Muscle of leg (tissue), 9 donors: ENCODE measurements around the gene ASB16. TPM values are rescaled to one million over a fixed set of nuclear protein-coding genes. Genes with fewer than 3 reads are reported as not detected.

Experiments
- polyA plus RNA-seq, 8 donors: library from polyadenylated mRNA; unstranded; fragments of 120-200 nt; gene quantifications; one replicate each; pipeline versions ENCODE4 v1.2.1 to v1.2.3, GENCODE V29; 2013; ENCODE audit warnings: inconsistent platforms in 1 of 8, low replicate concordance in 1 of 8; ENCODE audit not compliant: insufficient read length in 8 of 8, insufficient read depth in 1 of 8
- total RNA-seq: library from RNA; stranded (reverse); fragments of 120-200 nt; gene quantifications from one replicate; pipeline ENCODE4 v1.2.4, GENCODE V29; 2013

ASB16 gene
- total and polyA plus RNA-seq, 9 donors: 3.3 to 17.9 (median 11.5) TPM

Other genes with a start within 250 kb of the ASB16 start
- gene PPY, start 228.2 kb upstream of the ASB16 start, total RNA-seq: 0.18 TPM
- under 1 TPM in 5 of 8 donors, not detected in 3; 0.27 to 0.57 (median 0.50) TPM for gene PPY, start 228.2 kb upstream of the ASB16 start, polyA plus RNA-seq
- gene PYY, start 216.8 kb upstream of the ASB16 start, total RNA-seq: not detected
- under 1 TPM in 2 of 8 donors, not detected in 6; 0.17 to 0.80 TPM for gene PYY, start 216.8 kb upstream of the ASB16 start, polyA plus RNA-seq
- gene NAGS, start 166.1 kb upstream of the ASB16 start, total RNA-seq: 0.58 TPM
- 1 to 10 TPM in 1 of 8 donors, under 1 TPM in 7; 0.38 to 2.3 (median 0.61) TPM for gene NAGS, start 166.1 kb upstream of the ASB16 start, polyA plus RNA-seq
- gene TMEM101, start 155.7 kb upstream of the ASB16 start, total RNA-seq: 39.7 TPM
- 10 to 100 TPM; 28.6 to 36.3 (median 32.2) TPM for gene TMEM101, start 155.7 kb upstream of the ASB16 start, polyA plus RNA-seq
- 14.4 TPM for gene LSM12, start 104.0 kb upstream of the ASB16 start, total RNA-seq
- 10 to 100 TPM; 23.6 to 32.6 (median 28.0) TPM for gene LSM12, start 104.0 kb upstream of the ASB16 start, polyA plus RNA-seq
- 16.1 TPM for gene G6PC3, start 100.0 kb upstream of the ASB16 start, total RNA-seq
- 10 to 100 TPM; 33.6 to 43.8 (median 37.9) TPM for gene G6PC3, start 100.0 kb upstream of the ASB16 start, polyA plus RNA-seq
- gene HDAC5, start 47.1 kb upstream of the ASB16 start, total RNA-seq: 52.2 TPM
- 10 to 100 TPM; 44.4 to 64.4 (median 52.0) TPM for gene HDAC5, start 47.1 kb upstream of the ASB16 start, polyA plus RNA-seq
- 1.2 TPM for gene HROB, start 28.8 kb upstream of the ASB16 start, total RNA-seq
- gene HROB, start 28.8 kb upstream of the ASB16 start, polyA plus RNA-seq: 1 to 10 TPM; 2.1 to 3.4 (median 2.5) TPM
- gene TMUB2, start 16.3 kb downstream of the ASB16 start, total RNA-seq: 33.6 TPM
- 10 to 100 TPM; 38.2 to 53.2 (median 45.1) TPM for gene TMUB2, start 16.3 kb downstream of the ASB16 start, polyA plus RNA-seq
- gene ATXN7L3, start 29.2 kb downstream of the ASB16 start, total RNA-seq: 31.8 TPM
- gene ATXN7L3, start 29.2 kb downstream of the ASB16 start, polyA plus RNA-seq: 10 to 100 TPM; 46.1 to 58.2 (median 55.5) TPM
- 54.3 TPM for gene UBTF, start 49.0 kb downstream of the ASB16 start, total RNA-seq
- gene UBTF, start 49.0 kb downstream of the ASB16 start, polyA plus RNA-seq: 10 to 100 TPM; 66.4 to 88.6 (median 76.5) TPM
- gene SLC4A1, start 97.4 kb downstream of the ASB16 start, total RNA-seq: 6.2 TPM
- 10 to 100 TPM in 5 of 8 donors, 1 to 10 TPM in 3; 5.2 to 20.9 (median 12.9) TPM for gene SLC4A1, start 97.4 kb downstream of the ASB16 start, polyA plus RNA-seq
- 1.4 TPM for gene RUNDC3A, start 137.9 kb downstream of the ASB16 start, total RNA-seq
- gene RUNDC3A, start 137.9 kb downstream of the ASB16 start, polyA plus RNA-seq: 1 to 10 TPM; 1.4 to 5.2 (median 3.7) TPM
- gene SLC25A39, start 154.1 kb downstream of the ASB16 start, total RNA-seq: 35.9 TPM
- gene SLC25A39, start 154.1 kb downstream of the ASB16 start, polyA plus RNA-seq: 10 to 100 TPM; 53.5 to 87.7 (median 71.2) TPM
- 91.2 TPM for gene GRN, start 174.6 kb downstream of the ASB16 start, total RNA-seq
- 100 to 1,000 TPM; 190 to 247 (median 220) TPM for gene GRN, start 174.6 kb downstream of the ASB16 start, polyA plus RNA-seq
- gene FAM171A2, start 193.1 kb downstream of the ASB16 start, total RNA-seq: 52.9 TPM
- gene FAM171A2, start 193.1 kb downstream of the ASB16 start, polyA plus RNA-seq: 100 to 1,000 TPM in 3 of 8 donors, 10 to 100 TPM in 5; 55.3 to 110 (median 86.5) TPM
- gene ITGA2B, start 218.9 kb downstream of the ASB16 start, total RNA-seq: 2.0 TPM
- gene ITGA2B, start 218.9 kb downstream of the ASB16 start, polyA plus RNA-seq: 1 to 10 TPM; 1.7 to 4.1 (median 2.8) TPM